Epidermal melanocyte (primary cell): ENCODE measurements around the gene DGKI.

Experiments used
- DNase-seq: peaks from one replicate; pipeline ENCODE4 v3.0.0; 2011; ENCODE audit warnings: low spot score; ENCODE audit not compliant: insufficient read length

The DGKI gene

DNA sequence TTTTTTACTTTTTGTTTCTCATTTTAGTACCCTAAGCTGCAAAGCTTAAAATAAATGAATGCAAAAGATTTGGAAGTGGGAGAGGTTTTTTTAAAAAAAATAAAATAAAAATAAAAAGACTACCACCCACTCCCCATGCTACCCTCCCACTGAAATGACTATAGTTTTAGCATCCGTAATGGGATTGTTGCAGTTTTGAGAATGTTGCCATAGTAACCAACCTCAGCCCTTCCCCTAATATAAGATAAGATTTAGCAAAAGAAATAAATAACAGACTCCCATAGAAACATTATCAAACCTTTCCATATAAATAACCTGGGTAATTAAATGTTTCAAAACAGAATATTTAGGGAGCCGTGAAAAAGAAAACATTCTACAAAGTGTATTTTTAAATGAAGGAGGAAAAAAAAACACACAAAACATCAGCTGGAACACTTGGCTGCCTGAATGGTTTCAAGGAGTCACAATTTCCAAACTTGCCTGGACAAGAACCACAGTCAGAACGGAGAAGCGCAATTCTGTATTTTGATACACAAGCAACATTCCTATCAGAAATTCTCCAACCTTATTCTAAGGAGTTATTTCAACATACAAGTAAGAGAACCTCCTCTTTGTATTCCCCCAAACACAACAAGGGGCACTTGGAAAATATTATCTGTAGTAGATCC is 57.4 kb downstream of the DGKI start:
- no peak for DNase-seq

- DNase-seq, result no peak
These were observed 59.3 kb downstream of the DGKI start for GRCh38 chr7:137787301-137787976.

DNA sequence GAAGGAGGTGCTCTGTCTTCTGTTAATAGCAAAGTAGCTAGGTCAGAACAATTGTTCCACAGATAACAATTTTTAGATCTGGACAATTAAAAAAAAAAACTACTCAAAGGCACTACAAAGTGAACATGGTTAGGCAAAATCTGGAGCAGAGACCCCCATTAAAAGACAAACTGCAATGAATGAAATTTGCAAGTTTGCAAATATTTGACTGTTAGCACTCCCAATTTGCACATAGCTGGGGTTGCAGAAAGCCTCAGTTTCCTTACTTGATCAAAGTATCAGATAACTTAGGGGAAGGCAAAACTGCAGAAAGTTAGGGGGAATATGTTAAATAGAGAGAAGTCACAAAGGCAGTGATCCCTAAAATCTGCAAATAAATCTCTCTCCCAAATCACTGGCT is 68.3 kb downstream of the DGKI start:
- no peak for DNase-seq

DNA sequence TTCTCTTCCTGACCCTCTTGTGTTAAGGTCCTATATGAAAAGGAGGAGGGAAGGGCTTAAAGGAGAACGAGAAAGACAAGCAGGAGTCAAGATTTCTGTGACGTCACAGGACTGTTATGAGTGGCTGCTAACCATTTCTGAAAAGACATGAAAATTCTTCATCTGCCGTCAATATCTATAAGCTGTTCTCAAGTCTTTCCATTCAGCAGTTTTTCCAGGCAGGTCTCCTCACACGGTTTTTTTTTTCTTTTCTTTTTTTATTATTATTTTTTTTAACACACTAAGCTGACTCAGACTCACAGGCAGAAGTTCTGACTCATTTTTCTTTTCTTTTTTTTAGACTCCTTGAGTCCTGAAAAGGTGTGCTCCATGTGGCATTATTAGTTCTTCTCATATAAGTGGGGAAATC is 72.0 kb downstream of the DGKI start:
- no peak for DNase-seq

DNA sequence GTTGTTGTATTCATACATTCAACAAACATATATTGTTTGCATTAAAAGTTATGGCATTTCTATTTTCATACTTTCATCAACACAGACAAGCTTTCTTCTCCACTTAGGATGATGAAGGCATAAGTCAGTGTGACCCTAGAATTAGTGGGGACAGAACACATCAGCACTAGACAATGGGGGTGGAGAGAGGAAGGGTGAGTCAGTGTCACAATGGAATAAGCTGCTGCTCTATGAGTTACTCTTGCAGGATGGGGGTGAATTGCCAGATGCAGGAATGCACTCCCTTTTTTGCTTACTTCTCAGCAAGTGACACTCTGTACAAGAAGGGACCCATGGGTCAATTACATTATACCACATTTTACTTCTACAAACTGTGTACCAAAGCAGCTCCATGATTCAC is 74.0 kb downstream of the DGKI start:
- DNase-seq, result no peak

GRCh38 chr7:137772316-137772715 is 74.5 kb downstream of the DGKI start:
- no peak for DNase-seq

DNA sequence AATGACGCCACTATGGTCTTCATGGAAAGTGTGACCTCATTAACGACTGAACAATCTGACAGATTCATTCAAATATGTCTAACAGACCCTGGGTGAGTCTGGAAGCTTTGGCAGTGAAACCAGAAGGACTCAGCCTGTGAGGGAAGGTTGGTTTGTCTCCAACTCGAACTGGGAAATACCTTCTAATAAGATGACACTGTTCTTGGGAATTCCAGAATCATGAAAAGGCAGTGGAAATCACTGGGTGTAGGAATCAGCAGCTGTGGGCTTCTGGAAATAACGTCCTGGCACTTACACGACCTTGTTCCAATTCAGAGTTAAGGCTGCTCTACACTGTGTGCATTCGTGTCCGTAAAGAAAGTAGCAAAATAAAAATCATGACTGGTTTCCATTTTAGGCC is 75.1 kb downstream of the DGKI start:
- DNase-seq, result no peak

DNA sequence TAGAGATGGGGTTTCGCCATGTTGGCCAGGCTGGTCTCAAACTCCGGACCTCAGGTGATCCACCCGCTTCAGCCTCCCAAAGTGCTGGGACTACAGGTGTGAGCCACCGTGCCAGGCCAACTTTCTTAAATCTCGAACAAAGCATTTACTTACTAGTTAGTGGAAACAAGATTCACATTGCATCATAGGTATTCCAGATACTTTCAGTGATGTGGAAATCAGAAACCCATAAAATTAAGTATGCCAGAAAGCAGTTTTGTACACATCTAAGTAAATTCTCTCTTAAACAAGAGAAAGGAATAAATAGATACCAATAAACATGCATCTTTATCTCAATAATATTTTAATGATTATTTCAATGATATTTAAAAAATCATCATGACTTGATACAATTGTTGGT is 75.5 kb downstream of the DGKI start:
- DNase-seq, result no peak

GRCh38 chr7:137768366-137768765 is 78.4 kb downstream of the DGKI start:
- DNase-seq, result no peak

- no peak for DNase-seq
These were observed 84.4 kb downstream of the DGKI start for GRCh38 chr7:137762334-137762733.

DNA sequence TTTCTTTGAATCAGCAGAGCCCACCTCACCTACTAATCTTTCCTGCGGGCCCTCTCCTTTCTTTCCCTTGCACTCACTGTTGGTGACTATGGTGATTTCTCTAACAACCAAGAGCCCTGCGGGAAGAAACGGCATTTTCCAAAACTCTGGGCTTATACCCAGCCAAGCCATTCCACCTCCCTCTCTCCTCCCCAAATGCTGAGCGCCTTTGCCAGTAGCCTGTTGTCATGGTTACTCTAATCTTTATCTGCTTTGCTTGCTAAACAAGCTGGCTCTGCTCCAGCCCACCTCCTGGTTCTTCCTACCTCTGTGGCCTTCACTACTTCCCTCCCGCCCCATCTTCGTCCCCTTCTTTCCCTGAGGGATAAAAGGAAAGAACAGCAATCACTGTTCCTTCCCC is 86.7 kb downstream of the DGKI start:
- no peak for DNase-seq

- no peak for DNase-seq
These were observed 89.4 kb downstream of the DGKI start for GRCh38 chr7:137757146-137757925.

GRCh38 chr7:137755846-137756651 is 90.7 kb downstream of the DGKI start:
- DNase-seq, result no peak

DNA sequence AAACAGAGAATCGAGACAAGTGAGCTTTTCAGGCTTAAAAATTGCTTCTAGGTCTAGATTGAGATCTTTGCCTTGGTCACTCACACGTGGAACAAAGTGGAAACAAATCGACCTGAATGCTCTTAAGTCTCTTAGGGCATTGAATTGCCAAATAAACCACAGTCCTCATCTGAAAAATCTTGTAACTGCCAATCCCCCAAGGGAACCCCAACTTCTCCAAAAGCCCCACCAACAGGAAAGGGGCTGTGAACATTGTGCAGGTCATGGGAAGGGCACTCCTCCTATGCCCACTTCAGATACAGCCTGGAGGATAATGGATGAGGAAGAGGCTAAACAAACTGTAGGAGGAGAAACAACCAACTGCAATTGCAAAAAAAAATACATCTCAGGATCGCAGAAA is 91.3 kb downstream of the DGKI start:
- no peak for DNase-seq

- DNase-seq, result no peak
These were observed 92.6 kb downstream of the DGKI start for GRCh38 chr7:137753948-137754851.

DNA sequence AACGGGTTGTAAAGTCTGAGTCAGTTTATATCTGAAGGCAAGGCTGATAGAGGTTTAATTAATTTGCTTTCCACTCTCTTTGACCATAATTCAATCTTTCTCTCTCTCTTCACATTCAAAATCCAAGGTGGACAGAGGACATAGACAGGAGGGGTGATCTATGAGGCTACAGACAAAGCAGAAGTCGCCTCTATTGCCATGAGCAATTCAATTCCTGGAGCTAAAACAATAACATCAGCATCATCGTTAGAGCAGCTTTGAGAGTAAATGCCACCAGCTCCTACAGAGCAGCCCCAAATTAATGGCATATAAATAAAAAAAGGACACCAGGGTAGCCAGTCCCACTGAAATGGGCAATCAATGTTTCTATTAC is 93.2 kb downstream of the DGKI start:
- no peak for DNase-seq

DNA sequence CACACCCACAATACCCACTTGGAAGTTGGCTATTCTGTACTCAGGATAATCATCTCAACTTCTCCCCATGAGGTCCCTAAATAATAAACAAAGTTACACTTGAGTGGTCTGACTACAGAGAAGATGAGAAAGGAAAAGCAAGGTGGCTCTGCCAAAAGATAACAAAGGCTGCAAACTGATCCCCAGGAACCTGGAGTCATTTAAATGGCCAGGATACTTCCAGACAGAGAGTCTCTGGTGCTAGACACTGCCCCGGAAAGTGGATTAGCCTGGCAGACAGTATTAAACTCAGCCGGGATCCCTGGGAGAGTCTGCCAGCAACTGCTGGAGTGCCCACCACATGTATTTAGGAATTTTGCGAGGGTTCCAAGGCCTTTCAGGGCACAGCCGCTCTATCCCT is 93.7 kb downstream of the DGKI start:
- no peak for DNase-seq

GRCh38 chr7:137751361-137752009 is 95.3 kb downstream of the DGKI start:
- DNase-seq, result no peak

DNA sequence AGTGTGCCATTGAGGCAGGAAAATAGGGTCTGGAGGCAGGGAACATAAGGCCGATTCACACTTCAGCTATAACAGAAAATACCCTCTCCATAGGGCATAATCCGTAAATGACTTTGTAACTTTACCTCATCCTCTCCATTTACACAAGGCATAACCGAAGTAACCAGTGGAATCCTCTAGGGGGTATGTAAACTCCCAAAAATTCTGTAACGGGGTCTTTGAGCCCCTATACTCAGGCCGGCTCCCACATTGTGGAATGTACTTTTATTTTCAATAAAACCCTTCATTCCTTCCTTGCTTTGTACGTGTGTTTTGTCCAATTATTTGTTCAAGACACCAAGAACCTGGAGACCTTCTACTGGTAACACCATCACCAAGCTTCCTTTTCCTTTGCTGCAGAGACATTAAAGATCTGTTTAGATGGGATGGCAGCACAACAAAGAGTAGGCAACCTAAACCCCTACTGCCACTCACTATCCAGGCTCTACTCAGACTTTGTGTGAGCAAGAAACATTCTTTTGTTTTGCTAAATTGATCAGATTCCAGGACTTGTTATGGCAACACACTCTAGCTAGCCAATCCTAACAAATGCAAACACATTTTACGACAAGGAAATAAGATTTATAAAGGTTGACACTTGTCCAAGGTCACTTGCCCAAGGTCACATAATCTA is 99.3 kb downstream of the DGKI start:
- no peak for DNase-seq

DNA sequence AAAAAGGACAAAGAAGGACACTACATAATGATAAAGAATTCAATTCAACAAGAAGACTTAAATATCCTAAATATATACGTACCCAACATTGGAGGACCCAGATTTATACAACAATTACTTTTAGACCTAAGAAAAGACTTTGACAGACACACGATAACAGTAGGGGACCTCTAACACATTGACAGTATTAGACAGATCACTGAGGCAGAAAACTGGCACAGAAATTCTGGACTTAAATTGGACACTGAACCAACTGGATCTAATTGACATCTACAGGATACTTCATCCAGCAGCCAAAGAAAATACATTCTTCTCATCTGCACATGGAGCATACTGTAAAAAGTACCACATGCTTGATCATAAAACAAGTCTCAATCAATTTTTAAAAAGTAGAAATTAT is 103.8 kb downstream of the DGKI start:
- DNase-seq, result no peak
